Stimulated activated CD4-positive, alpha-beta T cell treated with anti-CD3 and anti-CD28 coated beads, Interleukin-12 subunit alpha, Interleukin-12 subunit beta, amount 100 ng/mL, for 4 hours (primary cell): ENCODE measurements around the gene MT1A.
A peak's percentile ranks its signal among the peaks of the same experiment; 100 is the strongest.

Experiments
- DNase-seq: peaks from one replicate; pipeline ENCODE4 v3.0.0-alpha.2; 2020

Gene MT1A

GRCh38 chr16:56632156-56632847 is 6.2 kb upstream of the MT1A start, which contains the start of gene MT1M:
MT1M (plus strand) TSS chr16:56632659; CDS start chr16:56632732, 73 bp downstream.
- DNase-seq: no peak

GRCh38 chr16:56632848-56633365 is 5.6 kb upstream of the MT1A start:
- DNase-seq: no peak

GRCh38 chr16:56633535-56633934 is 4.9 kb upstream of the MT1A start:
- DNase-seq: no peak

GRCh38 chr16:56634715-56635440 is 3.6 kb upstream of the MT1A start:
- DNase-seq: no peak

- no peak for DNase-seq
These were observed 3.0 kb upstream of the MT1A start for GRCh38 chr16:56635441-56635967.

GRCh38 chr16:56636616-56637413 is 1.7 kb upstream of the MT1A start:
- DNase-seq: no peak

- DNase-seq: no peak
These were observed 579 bp downstream of the MT1A start for GRCh38 chr16:56639045-56639444.

GRCh38 chr16:56640076-56640475 is 1.6 kb downstream of the MT1A start:
- no peak for DNase-seq

GRCh38 chr16:56641166-56641565 is 2.7 kb downstream of the MT1A start:
- no peak for DNase-seq

- DNase-seq: peak; percentile 68
These were observed 4.8 kb downstream of the MT1A start for GRCh38 chr16:56643080-56643778.

- no peak for DNase-seq
These were observed 5.4 kb downstream of the MT1A start for GRCh38 chr16:56643833-56644232.

- no peak for DNase-seq
These were observed 6.8 kb downstream of the MT1A start for GRCh38 chr16:56645311-56645710.

GRCh38 chr16:56645838-56646237 is 7.4 kb downstream of the MT1A start:
- DNase-seq: no peak

- DNase-seq: no peak
These were observed 9.4 kb downstream of the MT1A start for GRCh38 chr16:56647641-56648431.

GRCh38 chr16:56649271-56649670 is 10.8 kb downstream of the MT1A start:
- no peak for DNase-seq

GRCh38 chr16:56649820-56650219 is 11.4 kb downstream of the MT1A start:
- DNase-seq: no peak

GRCh38 chr16:56651586-56651985 is 13.1 kb downstream of the MT1A start, which contains the start of gene MT1B:
MT1B (plus strand) TSS chr16:56651886; CDS start chr16:56651954, 68 bp downstream.
- DNase-seq: no peak

GRCh38 chr16:56652600-56652999 is 14.1 kb downstream of the MT1A start:
- DNase-seq: no peak

GRCh38 chr16:56653218-56653617 is 14.8 kb downstream of the MT1A start:
- no peak for DNase-seq

- peak; percentile 75 for DNase-seq
These were observed 19.3 kb downstream of the MT1A start, which contains the start of gene MT1F for GRCh38 chr16:56657555-56658326. MT1F (plus strand) TSS chr16:56657959; CDS start chr16:56658059, 100 bp downstream.
